Sigmoid colon (tissue), 4 donors: Measurements from ENCODE around the gene NBPF1.
"Not testable (repeated sequence)": the region's sequence is repeated elsewhere in the genome, so short reads cannot be mapped to it uniquely, and the experiment has no call there.

Source experiments
- EP300 ChIP-seq, 4 donors: sonication (generic); formaldehyde crosslinking; IDR thresholded peaks; one replicate each; pipeline ENCODE4 v1.6.1; 2017; ENCODE audit warnings: antibody characterized with exemption in 4 of 4
- POLR2A ChIP-seq, 2 donors: fragments of 450-650 bp; IDR thresholded peaks; one replicate each; pipeline ENCODE4 v1.6.1; 2016; ENCODE audit warnings: antibody characterized with exemption in 2 of 2, mild to moderate bottlenecking in 2 of 2, moderate library complexity in 2 of 2
- POLR2AphosphoS5 ChIP-seq, 4 donors: sonication (generic); formaldehyde crosslinking; IDR thresholded peaks; one replicate each; pipeline ENCODE4 v1.6.1; 2017; ENCODE audit warnings: antibody characterized with exemption in 4 of 4
- TF ChIP-seq, protein P1 (sequence below), 4 experiments: fragments of 450-650 bp in 3 of 4; fragments of 200-600 bp in 1 of 4; IDR thresholded peaks; one replicate each; pipeline ENCODE4 v1.5.1; 2016 to 2019; ENCODE audit warnings: antibody characterized with exemption in 4 of 4, mild to moderate bottlenecking in 3 of 4, moderate library complexity in 2 of 4

DNA sequence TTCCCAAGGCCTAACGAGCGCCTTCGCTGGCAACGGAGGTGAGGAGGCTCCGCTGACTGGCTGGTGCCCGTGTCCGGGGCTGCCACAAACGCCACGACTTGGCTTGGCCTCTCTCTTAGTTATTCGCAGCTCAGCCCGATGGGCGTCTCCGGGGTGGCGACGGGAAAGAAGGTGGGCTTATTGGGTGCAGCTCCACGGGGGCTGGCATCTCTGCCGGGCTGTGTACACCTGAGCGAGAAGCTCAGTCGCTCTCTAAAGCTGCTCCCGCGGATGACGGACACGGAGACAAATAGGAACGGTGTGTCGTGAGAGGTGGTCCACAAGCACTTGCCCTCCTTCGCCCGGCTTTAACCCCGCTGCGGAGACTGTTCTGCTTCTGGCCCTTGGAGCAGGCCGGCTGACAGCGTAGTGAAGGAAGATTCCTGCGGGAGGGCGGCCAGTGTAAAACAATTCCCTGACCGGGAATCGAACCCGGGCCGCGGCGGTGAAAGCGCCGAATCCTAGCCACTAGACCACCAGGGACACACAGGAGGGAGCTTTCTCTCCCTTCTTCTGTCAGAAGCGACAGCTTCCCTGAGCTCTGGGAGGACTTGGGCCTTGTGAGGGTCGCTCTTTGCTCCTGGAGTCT is 78.4 kb downstream of the NBPF1 start:
- TF ChIP-seq, protein P1, sequence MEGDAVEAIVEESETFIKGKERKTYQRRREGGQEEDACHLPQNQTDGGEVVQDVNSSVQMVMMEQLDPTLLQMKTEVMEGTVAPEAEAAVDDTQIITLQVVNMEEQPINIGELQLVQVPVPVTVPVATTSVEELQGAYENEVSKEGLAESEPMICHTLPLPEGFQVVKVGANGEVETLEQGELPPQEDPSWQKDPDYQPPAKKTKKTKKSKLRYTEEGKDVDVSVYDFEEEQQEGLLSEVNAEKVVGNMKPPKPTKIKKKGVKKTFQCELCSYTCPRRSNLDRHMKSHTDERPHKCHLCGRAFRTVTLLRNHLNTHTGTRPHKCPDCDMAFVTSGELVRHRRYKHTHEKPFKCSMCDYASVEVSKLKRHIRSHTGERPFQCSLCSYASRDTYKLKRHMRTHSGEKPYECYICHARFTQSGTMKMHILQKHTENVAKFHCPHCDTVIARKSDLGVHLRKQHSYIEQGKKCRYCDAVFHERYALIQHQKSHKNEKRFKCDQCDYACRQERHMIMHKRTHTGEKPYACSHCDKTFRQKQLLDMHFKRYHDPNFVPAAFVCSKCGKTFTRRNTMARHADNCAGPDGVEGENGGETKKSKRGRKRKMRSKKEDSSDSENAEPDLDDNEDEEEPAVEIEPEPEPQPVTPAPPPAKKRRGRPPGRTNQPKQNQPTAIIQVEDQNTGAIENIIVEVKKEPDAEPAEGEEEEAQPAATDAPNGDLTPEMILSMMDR (IDR thresholded peaks at IDR 0.05) = not testable (repeated sequence)
- not testable (repeated sequence) for TF ChIP-seq POLR2AphosphoS5, EP300, POLR2A (IDR thresholded peaks at IDR 0.05)
